K562 (cell line): Measurements from ENCODE around the gene GET4. TPM values are rescaled to one million over a fixed set of nuclear protein-coding genes. Genes with fewer than 3 reads are reported as not detected.
A peak's percentile ranks its signal among the peaks of the same experiment; 100 is the strongest.

Experiments used
- ASH1L ChIP-seq: fragments of 450-650 bp; IDR thresholded peaks from 2 replicates; pipeline ENCODE4 v1.6.1; 2018; ENCODE audit warnings: borderline replicate concordance, mild to moderate bottlenecking, low read depth; ENCODE audit not compliant: partially characterized antibody
- CCNT2 ChIP-seq: IDR thresholded peaks from 2 replicates; pipeline ENCODE4 v1.6.1; 2011; ENCODE audit warnings: borderline replicate concordance, low read depth, mild to moderate bottlenecking, moderate library complexity, mixed read lengths, low read length; ENCODE audit not compliant: insufficient read length; ENCODE audit errors: extremely low read depth
- CREB3 ChIP-seq: fragments of 450-650 bp; conservative IDR thresholded peaks from 2 replicates; pipeline ENCODE4 v1.6.1; 2016; ENCODE audit warnings: missing genetic modification characterization, low read depth, mild to moderate bottlenecking, missing compliant biosample characterization, moderate library complexity
- FOXA3 ChIP-seq, 2 experiments: fragments of 450-650 bp in 1 of 2; sonication (generic) in 1 of 2; formaldehyde crosslinking; IDR thresholded peaks in 1 of 2; conservative IDR thresholded peaks in 1 of 2; 2 replicates each; pipeline versions ENCODE4 v1.4.0 to v1.8.0; 2020 to 2022; ENCODE audit warnings: mild to moderate bottlenecking in 2 of 2, missing genetic modification reagents in 1 of 2
- HOMEZ ChIP-seq: fragments of 250-450 bp; sonication (Bioruptor Pico); IDR thresholded peaks from 2 replicates; pipeline ENCODE4 v1.4.0; 2020; ENCODE audit warnings: mild to moderate bottlenecking, moderate library complexity
- JUND ChIP-seq, 2 experiments: IDR thresholded peaks; 2 replicates in 1 of 2; 3 replicates in 1 of 2; pipeline ENCODE4 v1.6.1; 2011; ENCODE audit warnings: borderline replicate concordance in 2 of 2, low read depth in 2 of 2, low read length in 2 of 2, improper control_type of control experiment in 1 of 2, missing biosample characterization in 1 of 2, missing genetic modification characterization in 1 of 2, missing genetic modification reagents in 1 of 2
- MAFF ChIP-seq: IDR thresholded peaks from 2 replicates; pipeline ENCODE4 v1.6.1; 2012; ENCODE audit warnings: low read length, improper control_type of control experiment
- NCOA6 ChIP-seq: fragments of 450-650 bp; IDR thresholded peaks from 2 replicates; pipeline ENCODE4 v1.6.1; 2017; ENCODE audit warnings: mild to moderate bottlenecking
- NFATC3 ChIP-seq: fragments of 450-650 bp; IDR thresholded peaks from 2 replicates; pipeline ENCODE4 v1.6.1; 2017; ENCODE audit warnings: mild to moderate bottlenecking
- PTBP1 ChIP-seq: fragments of 200-400 bp; formaldehyde crosslinking; IDR thresholded peaks from 2 replicates; pipeline ENCODE4 v1.6.1; 2017; ENCODE audit warnings: low read depth, low read length
- RAD21 ChIP-seq, 2 experiments: fragments of 250-450 bp in 1 of 2; fragments of 450-650 bp in 1 of 2; sonication (Bioruptor Pico) in 1 of 2; formaldehyde crosslinking in 1 of 2; IDR thresholded peaks in 1 of 2; conservative IDR thresholded peaks in 1 of 2; 2 replicates each; pipeline versions ENCODE4 v1.4.0 to v1.8.0; 2020 to 2022; ENCODE audit warnings: mild to moderate bottlenecking in 2 of 2, moderate library complexity in 1 of 2
- RBBP5 ChIP-seq: fragments of 200-600 bp; sonication (generic); IDR thresholded peaks from 2 replicates; pipeline ENCODE4 v1.6.1; 2012; ENCODE audit warnings: borderline replicate concordance, mild to moderate bottlenecking, low read length, control low read depth, inconsistent platforms; ENCODE audit not compliant: insufficient read depth, poor library complexity, severe bottlenecking
- TAF7 ChIP-seq: fragments of 450-650 bp; IDR thresholded peaks from 2 replicates; pipeline ENCODE4 v1.6.1; 2016; ENCODE audit warnings: missing genetic modification characterization, missing compliant biosample characterization
- TEAD4 ChIP-seq, 2 experiments: sonication (generic) in 1 of 2; formaldehyde crosslinking in 1 of 2; IDR thresholded peaks; 2 replicates each; pipeline versions ENCODE4 v1.6.1 to v1.8.0; 2012 to 2022; ENCODE audit warnings: borderline replicate concordance in 1 of 2, inconsistent platforms in 1 of 2, low read length in 1 of 2, mild to moderate bottlenecking in 1 of 2, missing genetic modification reagents in 1 of 2
- TFAM ChIP-seq: fragments of 250-450 bp; sonication (Bioruptor Pico); conservative IDR thresholded peaks from 2 replicates; pipeline ENCODE4 v1.5.0; 2021; ENCODE audit warnings: mild to moderate bottlenecking, moderate library complexity
- YBX1 ChIP-seq: fragments of 450-650 bp; IDR thresholded peaks from 2 replicates; pipeline ENCODE4 v1.7.1; 2016; ENCODE audit warnings: mild to moderate bottlenecking
- ZBTB5 ChIP-seq: fragments of 450-650 bp; IDR thresholded peaks from 2 replicates; pipeline ENCODE4 v1.6.1; 2017; ENCODE audit warnings: antibody characterized with exemption
- ZNF217 ChIP-seq: sonication (generic); formaldehyde crosslinking; IDR thresholded peaks from 2 replicates; pipeline ENCODE4 v1.8.0; 2022; ENCODE audit warnings: mild to moderate bottlenecking, missing genetic modification reagents
- ZNF24 ChIP-seq: fragments of 450-650 bp; IDR thresholded peaks from 2 replicates; pipeline ENCODE4 v1.6.1; 2016
- ZSCAN32 ChIP-seq: fragments of 450-650 bp; formaldehyde crosslinking; IDR thresholded peaks from 2 replicates; pipeline ENCODE4 v1.4.0; 2020; ENCODE audit warnings: mild to moderate bottlenecking, moderate library complexity
- polyA plus RNA-seq, 8 experiments: library from polyadenylated mRNA; depleted of rRNA in 4 of 8; stranded (reverse) in 5 of 8; unstranded in 3 of 8; fragments of >200 nt; fragmentation: Nextera tagmentation in 2 of 8; fragmentation: Illumina TruSeq in 1 of 8; extraction: Ambion mirVana in 2 of 8; extraction: Trizol in 1 of 8; gene quantifications; 2 replicates each; pipeline versions ENCODE4 v1.2.1 to v1.2.3, GENCODE V29; 2011 to 2014; ENCODE audit warnings: inconsistent platforms in 1 of 8, missing spikeins in 1 of 8
- total RNA-seq, 7 experiments: library from RNA; depleted of rRNA in 6 of 7; stranded (reverse); fragments of >200 nt in 6 of 7; fragmentation: Illumina TruSeq in 2 of 7; extraction: Trizol in 2 of 7; gene quantifications; 2 replicates each; pipeline versions ENCODE4 v1.2.1 to v1.2.3, GENCODE V29; 2011 to 2021; ENCODE audit warnings: low replicate concordance in 1 of 7
- TF ChIP-seq, protein P1 (sequence below): fragments of 450-650 bp; IDR thresholded peaks from 2 replicates; pipeline ENCODE4 v1.6.1; 2014; ENCODE audit warnings: low read depth, mild to moderate bottlenecking, moderate library complexity, borderline replicate concordance

GET4 gene
- total and polyA plus RNA-seq, 9 of the 15 experiments (the other 6 are each of a cell fraction or from before 2014, with no cell fraction given) = 0.99 to 122 (median 40.4) TPM

DNA sequence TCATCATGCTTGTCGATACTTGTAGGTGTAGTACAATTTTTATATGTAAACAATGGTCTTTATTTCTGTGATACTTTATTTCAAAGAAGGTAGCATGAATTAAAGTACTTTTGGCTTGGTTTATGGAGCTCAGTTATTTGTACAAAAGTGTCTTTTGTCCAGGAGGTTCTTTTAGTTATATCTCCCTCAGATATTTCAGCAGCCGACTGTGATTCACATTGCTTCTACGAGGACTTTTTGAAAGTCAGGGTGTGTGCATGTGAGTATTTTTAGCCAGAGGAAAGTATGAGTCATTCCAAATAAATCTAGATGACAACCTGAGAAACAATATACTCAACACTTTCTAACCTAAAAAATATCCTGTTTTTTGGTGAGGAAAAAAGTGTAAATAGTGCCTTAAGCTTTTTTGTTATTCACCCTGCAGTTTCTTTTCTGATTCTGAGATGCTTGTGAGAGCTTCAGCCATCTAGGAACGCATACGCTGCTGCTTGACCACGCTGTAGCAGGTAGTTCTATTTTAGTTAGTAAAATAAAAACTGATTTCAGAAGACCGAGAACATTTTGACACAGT is 44.7 kb upstream of the GET4 start (continued):
- peak; percentile 100 for TF ChIP-seq JUND (IDR thresholded peaks at IDR 0.05; ENCODE audit: borderline replicate concordance, low read depth, low read length)
- peak; percentile 100 for TF ChIP-seq JUND (tag; IDR thresholded peaks at IDR 0.05; ENCODE audit: borderline replicate concordance, low read depth, low read length)
- TF ChIP-seq NFATC3 = peak; percentile 99
- TF ChIP-seq, protein P1, sequence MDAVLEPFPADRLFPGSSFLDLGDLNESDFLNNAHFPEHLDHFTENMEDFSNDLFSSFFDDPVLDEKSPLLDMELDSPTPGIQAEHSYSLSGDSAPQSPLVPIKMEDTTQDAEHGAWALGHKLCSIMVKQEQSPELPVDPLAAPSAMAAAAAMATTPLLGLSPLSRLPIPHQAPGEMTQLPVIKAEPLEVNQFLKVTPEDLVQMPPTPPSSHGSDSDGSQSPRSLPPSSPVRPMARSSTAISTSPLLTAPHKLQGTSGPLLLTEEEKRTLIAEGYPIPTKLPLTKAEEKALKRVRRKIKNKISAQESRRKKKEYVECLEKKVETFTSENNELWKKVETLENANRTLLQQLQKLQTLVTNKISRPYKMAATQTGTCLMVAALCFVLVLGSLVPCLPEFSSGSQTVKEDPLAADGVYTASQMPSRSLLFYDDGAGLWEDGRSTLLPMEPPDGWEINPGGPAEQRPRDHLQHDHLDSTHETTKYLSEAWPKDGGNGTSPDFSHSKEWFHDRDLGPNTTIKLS = no peak
- no peak for TF ChIP-seq ZNF217 (CRISPR knock-in tag)
- no peak for TF ChIP-seq ZNF24
- no peak for TF ChIP-seq TFAM (CRISPR knock-in tag)
- TF ChIP-seq RBBP5 = no peak
- peak; percentile 51 for TF ChIP-seq TEAD4 (IDR thresholded peaks at IDR 0.05; ENCODE audit: low read length)
- TF ChIP-seq TEAD4 (CRISPR knock-in tag; IDR thresholded peaks at IDR 0.05; ENCODE audit: borderline replicate concordance) = no peak
- TF ChIP-seq TAF7 (tag) = no peak
- no peak for TF ChIP-seq ZBTB5
- TF ChIP-seq CREB3 (tag) = no peak
- no peak for TF ChIP-seq YBX1
- no peak for TF ChIP-seq PTBP1
- no peak for TF ChIP-seq RAD21 (CRISPR knock-in tag; conservative IDR thresholded peaks at IDR 0.05 in 1 of 2, IDR thresholded peaks at IDR 0.05 in 1 of 2)
- TF ChIP-seq FOXA3 (CRISPR knock-in tag; conservative IDR thresholded peaks at IDR 0.05 in 1 of 2, IDR thresholded peaks at IDR 0.05 in 1 of 2) = no peak
- no peak for TF ChIP-seq ASH1L
- no peak for TF ChIP-seq MAFF
- no peak for TF ChIP-seq CCNT2
- no peak for TF ChIP-seq NCOA6
- no peak for TF ChIP-seq HOMEZ
- TF ChIP-seq ZSCAN32 (CRISPR knock-in tag) = no peak
